SK-N-SH (cell line): ENCODE results near the gene FTO. TPM values are rescaled to one million over a fixed set of nuclear protein-coding genes. Genes with fewer than 3 reads are reported as not detected.

Experiments used
- CTCF ChIA-PET: fragments of 300-600, 350-600 bp; formaldehyde crosslinking; extraction: SDS; loops from one replicate; lab custom pipeline; 2021; lab: Yijun Ruan, JAX
- POLR2A ChIA-PET: fragments of 350-600 bp; sonication (Branson Sonifier 250); formaldehyde crosslinking; extraction: SDS; loops from one replicate; lab custom pipeline; 2020; ENCODE audit warnings: antibody characterized with exemption, inconsistent platforms; lab: Yijun Ruan, JAX
- DNase-seq: peaks from one replicate; pipeline ENCODE4 v3.0.0; 2012
- H2AFZ ChIP-seq: fragments of 200-600 bp; sonication (generic); 2 replicates; pipeline ENCODE4 v1.8.1; 2016; ENCODE audit warnings: antibody characterized with exemption, mild to moderate bottlenecking, low read depth
- H3F3A ChIP-seq: fragments of 200-600 bp; sonication (generic); replicated peaks from 2 replicates; pipeline ENCODE3; 2016; ENCODE audit warnings: antibody characterized with exemption, mild to moderate bottlenecking; ENCODE audit not compliant: insufficient read depth
- H3K27ac ChIP-seq, 2 experiments: fragments of 200-500 bp in 1 of 2; fragments of 200-600 bp in 1 of 2; sonication (Bioruptor generic) in 1 of 2; sonication (generic), shearing (Covaris generic) in 1 of 2; 2 replicates each; pipeline versions ENCODE4 v1.5.1 to v1.6.1; 2014 to 2016; ENCODE audit warnings: low read depth in 2 of 2, inconsistent platforms in 1 of 2, low read length in 1 of 2, mild to moderate bottlenecking in 1 of 2, mixed read lengths in 1 of 2
- H3K27me3 ChIP-seq: fragments of 200-600 bp; sonication (generic), shearing (Covaris generic); 2 replicates; pipeline ENCODE4 v1.6.1; 2016; ENCODE audit warnings: mixed run types; ENCODE audit not compliant: insufficient read depth
- H3K36me3 ChIP-seq, 2 experiments: fragments of 200-500 bp in 1 of 2; fragments of 200-600 bp in 1 of 2; sonication (Bioruptor generic) in 1 of 2; sonication (generic) in 1 of 2; replicated peaks in 1 of 2; 2 replicates each; pipeline versions ENCODE3 to v1.5.1; 2014 to 2016; ENCODE audit warnings: low read length in 1 of 2, mild to moderate bottlenecking in 1 of 2; ENCODE audit not compliant: insufficient read depth in 2 of 2, control insufficient read depth in 1 of 2
- H3K4me1 ChIP-seq, 2 experiments: fragments of 200-500 bp in 1 of 2; fragments of 200-600 bp in 1 of 2; sonication (Bioruptor generic) in 1 of 2; sonication (generic), shearing (Covaris generic) in 1 of 2; 2 replicates each; pipeline versions ENCODE4 v1.5.1 to v1.6.1; 2014 to 2016; ENCODE audit warnings: low read depth in 1 of 2, low read length in 1 of 2, mixed run types in 1 of 2; ENCODE audit not compliant: insufficient read depth in 2 of 2, control insufficient read depth in 1 of 2
- H3K4me2 ChIP-seq: fragments of 200-600 bp; sonication (generic), shearing (Covaris generic); 2 replicates; pipeline ENCODE4 v1.6.1; 2017; ENCODE audit warnings: mixed run types
- H3K4me3 ChIP-seq, 2 experiments: fragments of 200-500 bp in 1 of 2; fragments of 200-600 bp in 1 of 2; sonication (Bioruptor generic) in 1 of 2; sonication (generic), shearing (Covaris generic) in 1 of 2; 2 replicates each; pipeline versions ENCODE4 v1.5.1 to v1.8.1; 2014 to 2016; ENCODE audit warnings: low read depth in 2 of 2, inconsistent platforms in 1 of 2, low read length in 1 of 2, mild to moderate bottlenecking in 1 of 2, mixed read lengths in 1 of 2, moderate library complexity in 1 of 2
- H3K79me2 ChIP-seq: fragments of 200-600 bp; sonication (generic); 2 replicates; pipeline ENCODE4 v1.8.1; 2017; ENCODE audit warnings: mild to moderate bottlenecking; ENCODE audit not compliant: insufficient read depth
- H3K9ac ChIP-seq: fragments of 200-600 bp; sonication (generic); 2 replicates; pipeline ENCODE4 v1.6.1; 2017; ENCODE audit warnings: mixed run types
- H3K9me2 ChIP-seq: fragments of 200-600 bp; sonication (generic); 2 replicates; pipeline ENCODE4 v1.6.1; 2017; ENCODE audit warnings: mixed run types
- H3K9me3 ChIP-seq: fragments of 200-600 bp; sonication (generic); 2 replicates; pipeline ENCODE4 v1.6.1; 2017; ENCODE audit warnings: mixed run types, mild to moderate bottlenecking, moderate library complexity
- H4K20me1 ChIP-seq: fragments of 200-600 bp; sonication (generic); 2 replicates; pipeline ENCODE4 v1.6.1; 2017; ENCODE audit warnings: mild to moderate bottlenecking, mixed run types; ENCODE audit not compliant: insufficient read depth
- CHD2 ChIP-seq: fragments of 150-350 bp; IDR thresholded peaks from 2 replicates; pipeline ENCODE4 v1.6.1; 2018; ENCODE audit warnings: low read length; ENCODE audit not compliant: partially characterized antibody
- EP300 ChIP-seq, 2 experiments: IDR thresholded peaks; 2 replicates each; pipeline versions ENCODE4 v1.4.0 to v1.6.1; 2012; ENCODE audit warnings: borderline replicate concordance in 1 of 2, low read depth in 1 of 2, low read length in 1 of 2
- FOXJ3 ChIP-seq: sonication (generic); formaldehyde crosslinking; IDR thresholded peaks from 2 replicates; pipeline ENCODE4 v1.5.1; 2020; ENCODE audit warnings: mild to moderate bottlenecking, missing genetic modification reagents
- IRF3 ChIP-seq: fragments of 150-350 bp; IDR thresholded peaks from 2 replicates; pipeline ENCODE4 v1.6.1; 2016; ENCODE audit warnings: mild to moderate bottlenecking, low read depth, low read length
- MEF2A ChIP-seq: IDR thresholded peaks from 2 replicates; pipeline ENCODE4 v1.4.0; 2012; ENCODE audit warnings: low read depth, borderline replicate concordance
- MXI1 ChIP-seq: IDR thresholded peaks from 2 replicates; pipeline ENCODE4 v1.6.1; 2012; ENCODE audit warnings: mild to moderate bottlenecking, low read depth, low read length, improper control_type of control experiment
- NFIC ChIP-seq: IDR thresholded peaks from 2 replicates; pipeline ENCODE4 v1.4.0; 2012; ENCODE audit warnings: borderline replicate concordance
- PBX3 ChIP-seq: IDR thresholded peaks from 2 replicates; pipeline ENCODE4; 2012
- REST ChIP-seq: IDR thresholded peaks from 2 replicates; pipeline ENCODE4 v1.6.1; 2012; ENCODE audit warnings: mild to moderate bottlenecking, low read depth, low read length, moderate library complexity
- RXRA ChIP-seq: IDR thresholded peaks from 2 replicates; pipeline ENCODE4 v1.4.0; 2012; ENCODE audit warnings: low read depth, mild to moderate bottlenecking, borderline replicate concordance
- SIN3A ChIP-seq: IDR thresholded peaks from 2 replicates; pipeline ENCODE4 v1.6.1; 2012; ENCODE audit warnings: low read depth, mild to moderate bottlenecking, low read length, moderate library complexity, borderline replicate concordance
- TEAD4 ChIP-seq: IDR thresholded peaks from 2 replicates; pipeline ENCODE4 v1.4.0; 2012; ENCODE audit warnings: mild to moderate bottlenecking, borderline replicate concordance; ENCODE audit not compliant: insufficient read depth
- USF1 ChIP-seq: IDR thresholded peaks from 2 replicates; pipeline ENCODE4 v1.4.0; 2012; ENCODE audit warnings: low read depth, borderline replicate concordance
- YY1 ChIP-seq: IDR thresholded peaks from 2 replicates; pipeline ENCODE4 v1.4.0; 2012; ENCODE audit warnings: low read depth, mild to moderate bottlenecking
- WGBS: methylation state at CpG from one replicate; pipeline ENCODE4 v1.1.6; 2017; ENCODE audit warnings: low lambda C conversion rate; 5-methylcytosine and 5-hydroxymethylcytosine counted together
- polyA plus RNA-seq, 3 experiments: library from polyadenylated mRNA; depleted of rRNA; stranded (reverse); fragments of >200 nt; gene quantifications; 2 replicates each; pipeline ENCODE4 v1.2.3, GENCODE V29; 2012
- TF ChIP-seq, protein P1 (sequence below): IDR thresholded peaks from 2 replicates; pipeline ENCODE4 v1.4.0; 2012; ENCODE audit warnings: low read depth, borderline replicate concordance

Gene FTO
- polyA plus RNA-seq, 1 of the 3 experiments (the other 2 are of a cell fraction) = 41.2 TPM

- TF ChIP-seq CHD2 (no peak), MXI1 (no peak), SIN3A (no peak), FOXJ3 (no peak), USF1 (no peak), MEF2A (no peak), NFIC (no peak), RXRA (no peak), REST (no peak)
- H2AFZ ChIP-seq = no peak overlapping the region
- no peaks in the 10 kb centered on the region for H3K27me3 ChIP-seq
- no peaks in the 10 kb centered on the region for H3K9me2 ChIP-seq
- no peak for DNase-seq
- no peak overlapping the region for H3K4me3 ChIP-seq
- H3K36me3 ChIP-seq = no peaks in the 10 kb centered on the region
- H4K20me1 ChIP-seq = no peaks in the 10 kb centered on the region
- H3K4me1 ChIP-seq = peaks cover 0 to 2% of the 10 kb centered on the region in 2 experiments; a peak in 2 of 4 replicates
- no peak overlapping the region for H3K4me2 ChIP-seq
- POLR2A ChIA-PET = no interaction called here
- WGBS = 94% methylated on average over 2 of the region's 2 CpGs
- no peaks in the 10 kb centered on the region for H3K79me2 ChIP-seq
- H3K9ac ChIP-seq = no peak overlapping the region
- CTCF ChIA-PET = interaction anchor here (1.7 kb wide), 1 partner anchor 10 kb away, joined by 4 read pairs; no protein-coding TSS in a partner anchor
- no peak overlapping the region for H3K27ac ChIP-seq
- no peaks in the 10 kb centered on the region for H3F3A ChIP-seq
- no peaks in the 10 kb centered on the region for H3K9me3 ChIP-seq
Measured at GRCh38 chr16:53955221-53955875, 251.4 kb downstream of the FTO start.

- Histone ChIP-seq H3K79me2 (no peaks in the 10 kb centered on the region), H3K4me2 (no peak overlapping the region), H3F3A (no peaks in the 10 kb centered on the region), H3K9ac (no peak overlapping the region), H3K36me3 (no peaks in the 10 kb centered on the region), H3K4me1 (peaks cover 0 to 17% of the 10 kb centered on the region in 2 experiments; a peak in 2 of 4 replicates), H2AFZ (no peak overlapping the region), H3K27me3 (no peaks in the 10 kb centered on the region), H3K4me3 (no peak overlapping the region), H4K20me1 (no peaks in the 10 kb centered on the region), H3K9me3 (no peaks in the 10 kb centered on the region), H3K27ac (no peak overlapping the region), H3K9me2 (no peaks in the 10 kb centered on the region)
- no peak for TF ChIP-seq USF1
- TF ChIP-seq YY1 = no peak
- no peak for TF ChIP-seq TEAD4
- no peak for TF ChIP-seq EP300 (IDR thresholded peaks at IDR 0.05; ENCODE audit: borderline replicate concordance in 1 of 2, low read depth in 1 of 2, low read length in 1 of 2)
- TF ChIP-seq PBX3 = no peak
- TF ChIP-seq IRF3 = no peak
- no peak for TF ChIP-seq NFIC
- TF ChIP-seq, protein P1, sequence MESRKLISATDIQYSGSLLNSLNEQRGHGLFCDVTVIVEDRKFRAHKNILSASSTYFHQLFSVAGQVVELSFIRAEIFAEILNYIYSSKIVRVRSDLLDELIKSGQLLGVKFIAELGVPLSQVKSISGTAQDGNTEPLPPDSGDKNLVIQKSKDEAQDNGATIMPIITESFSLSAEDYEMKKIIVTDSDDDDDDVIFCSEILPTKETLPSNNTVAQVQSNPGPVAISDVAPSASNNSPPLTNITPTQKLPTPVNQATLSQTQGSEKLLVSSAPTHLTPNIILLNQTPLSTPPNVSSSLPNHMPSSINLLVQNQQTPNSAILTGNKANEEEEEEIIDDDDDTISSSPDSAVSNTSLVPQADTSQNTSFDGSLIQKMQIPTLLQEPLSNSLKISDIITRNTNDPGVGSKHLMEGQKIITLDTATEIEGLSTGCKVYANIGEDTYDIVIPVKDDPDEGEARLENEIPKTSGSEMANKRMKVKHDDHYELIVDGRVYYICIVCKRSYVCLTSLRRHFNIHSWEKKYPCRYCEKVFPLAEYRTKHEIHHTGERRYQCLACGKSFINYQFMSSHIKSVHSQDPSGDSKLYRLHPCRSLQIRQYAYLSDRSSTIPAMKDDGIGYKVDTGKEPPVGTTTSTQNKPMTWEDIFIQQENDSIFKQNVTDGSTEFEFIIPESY = no peak
- WGBS = 87% methylated on average over 10 of the region's 10 CpGs
- no peak for DNase-seq
- ChIA-PET POLR2A (no interaction called here), CTCF (interaction anchor here (1.6 to 2.8 kb wide), 3 partner anchors 8 to 93 kb away, joined by 4 to 20 read pairs (median 5); no protein-coding TSS in a partner anchor)
Measured at GRCh38 chr16:53958341-53958880, 254.5 kb downstream of the FTO start.
